WTC11 (cell line): Measurements from ENCODE around the gene PTPRCAP.

ENCODE experiments used
- CREM ChIP-seq: sonication (generic); formaldehyde crosslinking; IDR thresholded peaks from 2 replicates; pipeline ENCODE4 v1.8.1; 2022; ENCODE audit warnings: mild to moderate bottlenecking, missing genetic modification reagents, moderate library complexity
- CTCF ChIP-seq: fragments of 200-600 bp; IDR thresholded peaks from 2 replicates; pipeline ENCODE4 v1.8.0; 2022; ENCODE audit warnings: antibody characterized with exemption
- E2F5 ChIP-seq: sonication (generic); formaldehyde crosslinking; IDR thresholded peaks from 2 replicates; pipeline ENCODE4 v1.8.1; 2022; ENCODE audit warnings: mild to moderate bottlenecking, moderate library complexity, missing genetic modification reagents
- ELF4 ChIP-seq: sonication (generic); formaldehyde crosslinking; IDR thresholded peaks from 2 replicates; pipeline ENCODE4 v1.8.1; 2022; ENCODE audit warnings: low read depth, mild to moderate bottlenecking, moderate library complexity, missing genetic modification reagents
- MAX ChIP-seq: sonication (generic); formaldehyde crosslinking; IDR thresholded peaks from 2 replicates; pipeline ENCODE4 v1.8.0; 2022; ENCODE audit warnings: mild to moderate bottlenecking, missing genetic modification reagents
- MXD4 ChIP-seq: fragments of 250-450 bp; sonication (Bioruptor Pico); IDR thresholded peaks from 2 replicates; pipeline ENCODE4 v1.8.0; 2021; ENCODE audit warnings: mild to moderate bottlenecking, moderate library complexity, borderline replicate concordance
- NFYB ChIP-seq: sonication (generic); formaldehyde crosslinking; conservative IDR thresholded peaks from 2 replicates; pipeline ENCODE4 v1.8.0; 2022; ENCODE audit warnings: low read depth, missing genetic modification reagents
- PREB ChIP-seq: sonication (generic); formaldehyde crosslinking; IDR thresholded peaks from 2 replicates; pipeline ENCODE4 v1.8.1; 2022; ENCODE audit warnings: mild to moderate bottlenecking, missing genetic modification reagents, moderate library complexity, borderline replicate concordance
- SP1 ChIP-seq: sonication (generic); formaldehyde crosslinking; conservative IDR thresholded peaks from 2 replicates; pipeline ENCODE4 v1.8.1; 2022; ENCODE audit warnings: missing genetic modification reagents
- TEAD4 ChIP-seq: sonication (generic); formaldehyde crosslinking; IDR thresholded peaks from 2 replicates; pipeline ENCODE4 v1.8.0; 2022; ENCODE audit warnings: mild to moderate bottlenecking, missing genetic modification reagents
- USF1 ChIP-seq: sonication (generic); formaldehyde crosslinking; IDR thresholded peaks from 2 replicates; pipeline ENCODE4 v1.8.0; 2022; ENCODE audit warnings: mild to moderate bottlenecking, missing genetic modification reagents
- ZBTB21 ChIP-seq: sonication (generic); formaldehyde crosslinking; IDR thresholded peaks from 2 replicates; pipeline ENCODE4 v1.8.1; 2023; ENCODE audit warnings: mild to moderate bottlenecking, missing genetic modification reagents, borderline replicate concordance
- ZNF512 ChIP-seq: sonication (generic); formaldehyde crosslinking; IDR thresholded peaks from 2 replicates; pipeline ENCODE4 v1.8.1; 2022; ENCODE audit warnings: missing genetic modification reagents, borderline replicate concordance
- ZSCAN18 ChIP-seq: fragments of 250-450 bp; sonication (Bioruptor Pico); IDR thresholded peaks from 2 replicates; pipeline ENCODE4 v2.1.2; 2022; ENCODE audit warnings: mild to moderate bottlenecking, moderate library complexity

GRCh38 chr11:67448220-67448609, 10.7 kb upstream of the PTPRCAP start:
- TF ChIP-seq E2F5 (CRISPR knock-in tag), result no peak
- no peak for TF ChIP-seq MAX (CRISPR knock-in tag)
- no peak for TF ChIP-seq CTCF
- TF ChIP-seq NFYB, result no peak
- TF ChIP-seq CREM (CRISPR knock-in tag), result no peak
- no peak for TF ChIP-seq ZSCAN18 (CRISPR knock-in tag)
- TF ChIP-seq ZNF512 (CRISPR knock-in tag), result no peak
- TF ChIP-seq ELF4, result no peak
- no peak for TF ChIP-seq SP1 (CRISPR knock-in tag)
- no peak for TF ChIP-seq PREB (CRISPR knock-in tag)
- TF ChIP-seq USF1 (CRISPR knock-in tag), result no peak
- no peak for TF ChIP-seq MXD4
- TF ChIP-seq TEAD4 (CRISPR knock-in tag), result no peak
- no peak for TF ChIP-seq ZBTB21 (CRISPR knock-in tag)
